Measurements from ENCODE around the gene S100A12. TPM values are rescaled to one million over a fixed set of nuclear protein-coding genes. Genes with fewer than 3 reads are reported as not detected.
"Not testable (repeated sequence)": the region's sequence is repeated elsewhere in the genome, so short reads cannot be mapped to it uniquely, and the experiment has no call there.

The S100A12 gene
- total RNA-seq, 2 donors from 2014 or later, result 12.6 to 34.4 TPM

DNA sequence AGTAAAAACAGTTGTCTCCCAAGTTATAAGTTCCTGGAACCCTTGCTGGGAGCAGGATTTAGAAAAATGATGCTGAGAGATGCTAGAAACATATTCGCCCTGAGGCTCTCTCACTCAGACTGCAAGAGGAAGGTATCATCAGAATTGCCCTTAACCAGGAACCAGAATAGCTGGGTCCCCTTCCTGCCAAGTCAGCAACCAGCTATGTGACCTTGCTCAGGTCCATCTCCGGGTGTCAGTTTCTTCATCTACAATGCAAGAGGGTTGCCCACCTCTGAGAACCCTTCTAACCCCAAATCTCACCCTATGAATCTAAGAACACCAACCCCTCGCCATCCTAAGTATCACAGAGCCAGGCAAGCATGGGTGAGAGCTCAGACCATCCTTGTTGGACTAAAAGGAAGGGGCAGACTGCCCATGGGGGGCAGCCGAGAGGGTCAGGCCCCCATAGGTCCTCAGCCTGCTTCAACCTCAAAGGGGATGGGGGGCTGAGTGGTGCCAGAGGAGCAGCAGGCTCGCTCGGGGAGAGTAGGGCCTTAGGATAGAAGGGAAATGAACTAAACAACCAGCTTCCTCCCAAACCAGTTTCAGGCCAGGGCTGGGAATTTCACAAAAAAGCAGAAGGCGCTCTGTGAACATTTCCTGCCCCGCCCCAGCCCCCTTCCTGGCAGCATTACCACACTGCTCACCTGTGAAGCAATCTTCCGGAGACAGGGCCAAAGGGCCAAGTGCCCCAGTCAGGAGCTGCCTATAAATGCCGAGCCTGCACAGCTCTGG, 18.2 kb downstream of the S100A12 start:
- intact Hi-C loops (cut with DNase I), result no loop called here
- peak; percentile 93 for DNase-seq (ENCODE audit: low spot score)

DNA sequence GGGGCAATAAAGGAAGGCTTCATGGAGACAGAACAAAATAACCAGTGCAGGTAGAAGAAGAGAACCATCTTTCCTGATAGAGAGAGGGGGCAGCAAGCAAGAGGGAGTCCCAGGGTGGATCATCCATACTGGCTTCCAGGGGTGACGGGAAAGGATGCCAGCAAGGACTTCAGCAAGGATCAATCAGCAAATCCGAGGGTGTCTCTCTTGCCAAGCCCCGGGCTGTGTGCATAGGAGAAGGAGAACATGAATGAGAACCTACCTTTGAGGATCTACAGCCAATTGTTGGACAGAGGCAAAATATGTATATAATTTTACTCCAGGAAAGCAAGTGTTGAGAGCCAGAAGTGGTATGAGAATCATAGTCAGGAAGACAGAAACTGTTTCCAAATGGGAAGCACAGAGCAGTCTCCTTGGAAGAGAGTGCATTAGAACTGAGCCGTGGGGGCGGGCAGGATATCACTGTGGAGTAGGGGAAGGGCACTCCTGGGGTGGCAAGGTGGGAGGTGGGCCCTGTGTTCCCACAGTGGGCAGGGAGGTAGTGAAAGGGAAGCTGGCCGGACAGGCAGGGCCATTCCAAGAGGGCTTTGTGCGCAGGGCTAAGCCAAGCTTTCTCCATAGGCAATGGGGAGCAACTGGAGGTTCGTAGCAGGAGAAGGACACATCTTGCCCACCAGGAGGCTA, 18.9 kb downstream of the S100A12 start:
- no peak for DNase-seq (ENCODE audit: low spot score)
- intact Hi-C loops (cut with DNase I), result no loop called here

DNA sequence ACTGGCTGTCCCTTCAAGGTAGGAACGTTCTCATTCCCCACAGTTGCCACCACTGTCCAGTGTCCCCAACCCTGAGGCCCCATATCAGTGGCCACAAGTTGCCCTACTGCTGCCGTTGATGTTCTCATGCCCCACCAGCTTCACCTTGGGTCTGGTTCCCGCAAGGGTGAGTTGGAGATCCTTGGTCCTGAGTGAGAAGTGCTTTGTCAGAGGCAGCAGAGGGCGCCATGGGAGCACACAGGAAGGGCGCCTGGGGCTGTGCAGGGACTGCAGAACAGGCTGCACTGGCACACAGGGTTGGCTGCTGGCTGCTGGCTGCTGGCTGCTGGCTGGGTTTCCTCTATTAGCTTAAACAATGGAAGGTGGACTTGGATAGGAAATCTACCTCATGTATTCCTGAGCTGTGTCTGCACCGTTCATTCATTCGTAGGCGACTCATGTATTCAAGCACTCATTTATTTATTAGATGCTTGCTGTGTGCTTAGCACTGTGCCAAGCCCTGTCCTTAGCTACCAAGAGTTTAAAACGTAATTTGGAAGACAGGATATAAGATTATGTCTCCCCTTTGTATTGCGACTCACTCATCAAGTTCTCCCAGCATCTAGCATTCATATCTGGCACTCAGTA, 19.9 kb downstream of the S100A12 start:
- peak; percentile 90 for DNase-seq (ENCODE audit: low spot score)
- intact Hi-C loops (cut with DNase I), result no loop called here

DNA sequence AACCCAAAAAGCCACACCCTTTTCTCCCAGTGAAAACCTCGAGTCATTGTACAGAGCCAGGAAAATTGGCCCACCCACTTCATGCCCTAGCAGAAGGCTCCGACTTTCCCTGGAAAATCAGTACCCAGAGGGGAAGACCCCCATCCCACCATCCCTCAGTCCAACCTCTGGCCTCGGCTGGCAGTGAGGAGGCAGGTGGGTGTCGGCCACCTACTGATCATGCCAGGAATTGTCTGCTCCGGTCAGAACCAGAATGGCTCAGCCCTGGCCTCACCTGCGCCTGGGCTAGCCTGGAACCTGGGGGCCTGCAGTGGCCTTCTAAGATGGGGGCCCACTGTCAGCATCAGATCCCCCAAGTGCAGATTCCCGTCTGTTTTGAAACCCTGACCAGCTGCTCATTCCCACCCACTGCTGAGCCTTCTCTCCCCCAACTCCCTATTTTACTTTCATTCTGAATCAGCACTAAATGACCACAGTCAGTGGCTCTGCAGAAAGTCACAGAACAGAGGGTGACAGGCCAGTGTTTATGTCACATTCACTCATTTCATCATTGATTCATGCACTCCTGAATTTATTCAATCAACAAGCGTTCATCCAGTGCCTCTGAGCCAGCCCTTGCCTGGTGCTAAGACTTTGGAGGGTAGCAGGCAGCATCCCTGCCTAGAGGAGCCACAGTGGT, 20.8 kb downstream of the S100A12 start:
- intact Hi-C loops (cut with DNase I), result loop anchor here (5.0 kb wide), 3 partner anchors 138 to 218 kb away; no protein-coding TSS in a partner anchor

DNA sequence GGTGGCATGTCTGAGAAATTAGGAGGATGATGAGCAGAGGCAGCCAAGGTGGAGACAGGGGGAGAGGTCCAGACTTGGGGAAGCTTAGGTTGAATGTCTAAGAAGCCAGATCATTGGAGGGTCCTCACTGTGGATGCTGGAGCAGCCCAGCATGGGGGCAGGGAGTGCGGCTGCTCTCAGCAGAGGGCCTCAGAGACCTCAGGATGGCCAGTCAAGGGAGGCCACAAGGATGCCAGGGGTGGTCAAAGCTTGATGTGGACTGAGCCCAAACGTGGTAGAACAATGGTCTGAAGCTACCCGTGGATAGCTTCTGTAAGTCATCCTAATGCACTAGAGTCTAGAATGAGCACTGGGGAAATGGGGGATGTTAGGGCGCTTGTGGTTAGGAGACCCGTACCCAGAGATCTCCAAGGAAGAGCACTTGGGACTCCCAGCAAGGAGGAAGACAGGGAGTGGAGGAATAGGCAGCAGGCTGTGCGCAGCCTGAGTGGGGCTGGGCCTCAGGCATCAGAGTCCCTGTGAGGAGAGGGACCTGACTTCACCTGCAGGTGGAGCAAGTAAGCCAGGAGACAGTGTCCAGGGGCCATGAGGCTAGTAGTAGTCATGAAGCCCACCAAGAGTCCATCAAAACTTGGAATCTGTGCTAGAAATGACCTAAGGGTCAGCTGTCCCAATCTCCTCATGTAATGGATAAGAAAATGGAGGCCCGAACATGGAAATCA, 22.0 kb downstream of the S100A12 start:
- intact Hi-C loops (cut with DNase I), result loop anchor here (5.0 kb wide), 3 partner anchors 139 to 219 kb away; no protein-coding TSS in a partner anchor
- no peak for DNase-seq (ENCODE audit: low spot score)

More for the DNA sequence above, 20.8 kb downstream of the S100A12 start:
- no peak for DNase-seq (ENCODE audit: low spot score)

DNA sequence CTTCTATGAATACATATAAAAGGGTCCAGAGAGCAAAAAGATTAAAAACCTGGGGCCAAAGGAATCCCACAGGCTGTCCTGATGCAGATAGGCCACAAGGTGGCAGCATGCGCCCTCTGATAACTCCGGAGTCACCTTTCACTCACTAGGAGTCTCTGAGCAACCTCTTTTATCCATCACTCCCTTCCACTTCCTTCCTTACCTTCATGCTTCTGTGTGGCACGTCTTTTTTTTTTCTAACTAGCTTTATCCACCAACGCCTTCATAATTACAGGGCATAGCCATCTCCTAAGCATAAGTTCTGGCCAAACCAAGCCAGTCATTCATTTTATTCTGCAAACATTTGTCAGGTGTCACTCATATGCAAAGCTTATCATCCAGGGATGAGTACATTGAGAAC, 22.9 kb downstream of the S100A12 start:
- DNase-seq (ENCODE audit: low spot score), result peak; percentile 88
- intact Hi-C loops (cut with DNase I), result loop anchor here (5.0 kb wide), 3 partner anchors 140 to 220 kb away; no protein-coding TSS in a partner anchor

DNA sequence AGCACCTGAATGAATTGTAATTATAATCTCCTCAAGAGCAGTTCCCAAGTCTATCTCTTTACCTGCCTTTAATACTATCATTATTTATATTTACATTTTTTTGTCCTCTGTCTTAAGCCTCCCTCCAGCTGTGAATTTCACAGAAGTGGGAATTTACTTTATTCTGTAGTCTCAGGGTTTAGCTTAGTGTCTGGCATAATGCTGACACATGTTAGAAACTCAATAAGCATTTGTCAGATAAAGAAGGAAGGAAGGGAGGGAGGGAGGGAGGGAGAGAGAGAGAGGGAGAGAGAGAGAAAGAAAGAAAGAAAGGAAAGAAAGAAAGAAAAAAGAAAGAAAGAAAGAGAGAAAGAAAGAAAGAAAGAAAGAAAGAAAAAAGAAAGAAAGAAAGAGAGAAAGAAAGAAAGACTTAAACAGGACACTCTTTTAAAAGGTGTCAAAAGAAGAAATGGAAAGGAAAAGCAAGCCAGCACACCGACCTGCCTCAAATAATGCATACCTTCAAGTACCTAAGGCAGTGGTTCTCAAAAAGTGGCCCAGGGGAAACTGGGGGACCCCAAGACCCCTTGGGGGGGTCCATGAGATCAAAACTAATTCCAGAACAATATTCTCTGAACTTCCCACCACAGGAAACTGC, 25.0 kb downstream of the S100A12 start:
- DNase-seq (ENCODE audit: low spot score), result no peak
- intact Hi-C loops (cut with DNase I), result loop anchor here (5.0 kb wide), 3 partner anchors 142 to 222 kb away; no protein-coding TSS in a partner anchor

DNA sequence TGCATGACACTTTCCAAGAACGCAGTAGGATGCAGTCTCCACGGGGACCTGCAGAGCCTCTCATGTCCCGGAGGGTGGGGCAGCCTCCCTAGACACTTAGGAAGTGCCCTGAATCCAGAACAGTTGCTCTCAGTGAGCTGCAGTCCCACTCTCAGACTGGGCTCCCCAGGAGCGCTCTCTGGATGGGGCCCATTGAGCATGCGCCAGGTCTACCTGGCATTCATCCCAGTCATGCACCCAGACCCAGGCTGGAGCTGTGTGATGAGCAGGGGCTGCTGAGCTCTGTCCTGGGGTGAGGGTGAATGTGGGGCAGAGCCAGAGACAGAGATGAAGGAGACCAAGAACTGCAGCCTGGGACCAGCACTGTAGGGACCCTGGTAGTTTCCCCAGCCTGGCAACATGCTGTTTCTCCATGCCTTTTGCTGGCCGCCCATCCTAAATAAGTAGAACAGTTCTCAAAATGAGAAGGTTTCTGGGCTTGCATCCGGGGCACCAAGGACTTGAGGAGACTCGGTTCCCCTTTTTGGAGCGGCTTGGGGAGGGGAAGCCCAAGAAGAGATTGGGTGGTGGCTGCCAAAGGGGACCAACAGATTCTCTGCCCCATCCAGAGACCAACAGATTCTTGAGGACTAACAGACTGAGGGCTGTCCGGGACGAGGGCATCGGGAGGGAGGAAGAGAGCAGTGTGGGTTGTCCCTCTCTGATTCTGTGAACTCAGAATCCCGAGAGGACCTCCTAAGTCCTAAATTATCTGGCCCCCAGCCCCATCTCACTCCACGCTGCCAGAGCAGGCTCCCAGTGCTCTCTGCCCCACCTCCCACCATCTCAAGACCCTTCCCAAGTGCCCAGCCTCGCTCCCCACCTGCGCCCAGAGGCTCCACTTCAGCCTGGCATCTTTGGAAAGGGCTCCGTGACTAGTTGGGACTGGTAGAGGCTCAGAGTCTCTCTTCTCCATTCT, 25.8 kb downstream of the S100A12 start:
- DNase-seq (ENCODE audit: low spot score), result peak; percentile 37
- intact Hi-C loops (cut with DNase I), result loop anchor here (5.0 kb wide), 3 partner anchors 143 to 223 kb away; no protein-coding TSS in a partner anchor

DNA sequence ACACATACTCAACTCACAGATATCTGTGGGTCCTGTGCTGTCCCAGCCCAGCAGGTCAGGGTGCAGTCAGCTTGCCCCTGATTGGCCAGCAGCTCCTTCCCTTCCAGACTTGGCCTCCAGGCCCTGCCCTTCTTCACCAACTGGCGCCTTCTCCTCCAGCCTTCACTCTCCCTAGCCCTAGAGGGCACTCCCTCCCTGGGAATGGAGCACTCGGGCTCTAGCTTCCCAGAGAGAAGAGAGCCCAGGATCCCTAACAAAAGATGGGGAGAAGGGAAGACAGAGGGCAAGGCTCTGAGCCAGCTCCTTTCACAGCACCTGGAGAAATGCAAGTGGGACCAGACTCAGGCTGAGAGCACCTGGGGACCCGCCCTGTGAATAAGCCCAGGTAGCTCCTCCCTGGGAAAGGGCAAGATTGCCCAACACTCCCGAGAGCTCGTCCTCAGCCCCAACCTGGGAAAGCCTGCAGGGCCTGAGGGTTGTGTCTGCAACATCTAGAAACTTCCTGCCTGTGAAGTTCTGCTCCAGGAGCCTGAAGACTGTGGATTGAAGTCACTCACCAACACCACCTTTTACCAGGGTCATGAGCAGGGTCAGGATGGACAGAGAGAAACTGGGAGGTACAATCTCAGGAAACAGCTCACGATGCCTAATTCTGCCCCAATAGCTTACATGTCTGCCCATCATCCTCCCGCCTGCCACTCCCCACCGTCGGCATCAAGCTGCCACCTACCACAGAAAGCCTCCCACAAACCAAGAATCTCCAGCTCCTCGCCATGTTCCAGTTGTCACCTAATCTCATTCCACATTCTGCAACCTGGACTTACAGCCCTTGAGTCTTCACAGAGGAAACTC, 26.7 kb downstream of the S100A12 start, which contains the start of gene PGLYRP4:
Gene PGLYRP4 (minus strand): TSS at position 331 of the 852 bp plus-strand sequence. CDS start 909 bp downstream, outside the sequence.
- intact Hi-C loops (cut with DNase I), result no loop called here
- DNase-seq (ENCODE audit: low spot score), result no peak

DNA sequence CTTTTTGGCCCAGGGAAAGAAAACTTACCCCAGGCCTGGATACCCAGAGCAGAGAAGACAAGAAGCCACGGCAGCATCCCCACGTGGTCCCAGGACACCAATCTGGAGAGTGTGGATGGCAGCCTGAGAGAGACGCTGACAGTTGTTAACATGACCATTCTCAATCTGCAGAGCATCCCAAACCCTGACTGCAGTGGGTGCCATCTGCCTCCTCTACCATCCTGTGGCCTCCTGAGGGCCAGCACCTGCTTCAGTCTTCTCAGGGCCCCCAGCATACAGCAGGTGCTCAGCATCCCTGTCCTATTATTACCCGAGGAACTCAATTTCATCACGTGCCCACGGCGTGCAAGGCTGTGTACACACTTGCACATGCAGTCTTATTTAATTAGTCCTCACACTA, 27.6 kb downstream of the S100A12 start:
- intact Hi-C loops (cut with DNase I), result no loop called here
- DNase-seq (ENCODE audit: low spot score), result peak; percentile 60

DNA sequence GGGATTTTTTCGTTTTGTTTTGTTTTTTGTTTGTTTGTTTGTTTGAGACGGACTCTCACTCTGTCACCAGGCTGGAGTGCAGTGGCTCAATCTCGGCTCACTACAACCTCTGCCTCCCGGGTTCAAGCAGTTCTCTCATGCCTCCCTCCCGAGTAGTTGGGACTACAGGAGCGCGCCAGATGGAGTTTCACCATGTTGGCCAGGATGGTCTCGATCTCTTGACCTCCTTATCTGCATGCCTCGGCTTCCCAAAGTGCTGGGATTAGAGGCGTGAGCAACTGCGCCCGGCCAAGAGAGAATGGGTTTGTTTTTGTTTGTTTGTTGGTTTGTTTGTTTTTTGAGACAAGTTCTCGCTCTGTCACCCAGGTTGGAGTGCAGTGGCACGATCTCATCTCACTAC, 28.4 kb downstream of the S100A12 start:
- intact Hi-C loops (cut with DNase I), result not testable (repeated sequence)
- DNase-seq (ENCODE audit: low spot score), result peak; percentile 41

DNA sequence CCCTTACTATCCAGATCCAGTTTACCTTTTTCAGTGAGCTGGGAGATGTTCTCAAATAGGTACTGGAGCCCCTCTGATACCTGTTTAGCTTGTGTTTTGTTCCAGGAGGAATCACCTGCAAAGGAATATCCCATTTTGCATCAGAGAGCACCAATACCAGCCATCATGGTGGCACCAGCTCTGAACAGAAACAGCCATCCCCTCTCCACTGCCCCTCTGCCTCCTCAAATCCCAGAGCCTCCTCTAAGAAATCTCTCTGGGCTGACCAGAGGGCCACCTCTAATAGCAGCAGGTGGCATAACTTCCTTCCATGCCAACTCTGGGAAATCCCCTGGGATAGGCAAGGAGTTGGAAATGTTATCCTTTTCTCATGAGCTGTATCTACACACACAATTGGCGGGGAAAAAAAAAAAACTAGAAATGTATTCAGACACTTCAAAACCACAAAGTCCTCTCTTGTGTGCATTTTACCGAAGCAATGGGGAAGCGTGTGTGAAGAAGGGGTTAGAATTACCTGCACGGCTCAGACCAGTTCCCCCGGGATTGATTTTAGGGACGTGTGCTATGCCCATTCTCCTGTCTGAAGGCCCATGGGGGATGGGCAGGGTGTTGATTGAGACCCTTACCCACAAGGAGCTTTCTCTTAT, 29.2 kb downstream of the S100A12 start:
- DNase-seq (ENCODE audit: low spot score), result peak; percentile 25
- intact Hi-C loops (cut with DNase I), result no loop called here

DNA sequence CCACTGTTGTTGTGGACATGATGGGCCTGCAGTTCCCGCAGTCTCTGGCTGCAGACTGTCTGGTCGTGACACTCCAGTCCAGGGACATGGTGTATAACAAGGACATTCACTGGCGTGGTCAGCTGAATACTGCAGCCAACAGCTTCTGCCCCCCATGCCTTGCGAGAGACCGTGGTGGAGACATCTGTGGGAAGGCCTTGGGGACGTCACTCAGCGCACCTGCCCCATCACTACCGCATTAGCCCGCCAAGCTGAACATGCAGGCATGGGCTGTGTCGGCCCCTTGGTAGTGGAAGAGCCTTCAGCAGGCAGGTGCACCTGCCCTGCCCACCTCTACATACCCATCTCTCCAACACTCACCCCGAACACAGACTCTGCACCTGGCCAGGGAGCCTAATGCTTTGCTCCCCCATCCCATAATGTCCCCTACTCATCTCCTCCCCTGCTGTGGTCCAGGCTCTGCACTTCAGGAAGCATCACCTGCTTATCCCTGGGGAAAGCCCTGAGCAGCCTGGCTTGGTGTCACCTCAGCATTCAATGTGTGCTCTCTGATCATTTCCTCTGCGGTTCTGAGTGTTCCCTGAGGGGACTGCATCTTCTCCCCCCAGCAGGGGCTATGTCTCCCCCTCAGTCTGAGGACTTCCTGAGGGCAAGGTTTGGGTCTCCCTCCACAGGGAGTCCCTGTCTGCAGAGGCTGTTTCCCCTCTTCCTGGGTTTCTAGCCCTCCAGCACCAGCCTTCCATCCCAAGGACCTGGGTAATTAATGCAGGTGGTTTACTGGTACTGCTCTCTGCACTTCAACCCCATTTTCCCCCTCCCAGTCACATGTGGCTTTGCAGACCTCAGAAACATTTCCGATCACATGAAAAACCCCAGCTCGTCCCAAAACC, 30.0 kb downstream of the S100A12 start:
- DNase-seq (ENCODE audit: low spot score), result no peak

DNA sequence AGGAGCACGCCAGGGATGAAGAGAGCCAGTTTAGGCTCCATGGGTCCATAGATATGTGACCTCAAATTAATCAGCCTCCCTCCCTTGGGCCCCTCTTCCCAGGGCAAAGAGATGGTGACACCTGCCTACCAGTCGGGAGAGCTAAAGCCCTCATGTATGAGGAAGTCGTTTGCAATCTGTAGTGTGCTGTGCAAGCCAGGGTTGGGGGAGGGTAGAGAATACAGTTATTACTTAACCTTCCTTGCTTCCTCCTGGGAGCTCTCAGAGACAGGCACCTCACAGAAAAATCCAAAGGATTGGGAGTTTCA, 30.7 kb downstream of the S100A12 start:
- peak; percentile 38 for DNase-seq (ENCODE audit: low spot score)
- intact Hi-C loops (cut with DNase I), result no loop called here

More for the DNA sequence above, 30.0 kb downstream of the S100A12 start:
- intact Hi-C loops (cut with DNase I), result no loop called here

Data from posterior vena cava (tissue), 2 donors.